Transverse colon (tissue), 4 donors: Measurements from ENCODE around the gene R3HDML. TPM values are rescaled to one million over a fixed set of nuclear protein-coding genes. Genes with fewer than 3 reads are reported as not detected.
A peak's percentile ranks its signal among the peaks of the same experiment; 100 is the strongest.
"Not testable (repeated sequence)": the region's sequence is repeated elsewhere in the genome, so short reads cannot be mapped to it uniquely, and the experiment has no call there.

Source experiments
- DNase-seq: peaks from one replicate; pipeline ENCODE4 v3.0.0-alpha.2; 2019
- H3K27ac ChIP-seq, 4 donors: fragments of 200-600 bp; sonication (generic); 2 replicates each; pipeline ENCODE4 v1.5.1; 2016 to 2018; ENCODE audit warnings: inconsistent platforms in 4 of 4
- H3K27me3 ChIP-seq: fragments of 200-600 bp; sonication (generic); 2 replicates; pipeline ENCODE4 v1.5.1; 2017; ENCODE audit warnings: inconsistent platforms
- H3K36me3 ChIP-seq, 4 donors: fragments of 200-600 bp; sonication (generic); 2 replicates each; pipeline ENCODE4 v1.5.1; 2017 to 2019; ENCODE audit warnings: inconsistent platforms in 4 of 4
- H3K4me1 ChIP-seq, 4 donors: fragments of 200-600 bp; sonication (generic); 2 replicates each; pipeline ENCODE4 v1.5.1; 2017 to 2020; ENCODE audit warnings: inconsistent platforms in 4 of 4
- H3K4me3 ChIP-seq, 4 donors: fragments of 200-600 bp; sonication (generic); 1 replicate in 1 of 4; 2 replicates in 3 of 4; pipeline versions ENCODE4 v1.5.1 to v1.6.1; 2017 to 2019; ENCODE audit warnings: inconsistent platforms in 4 of 4
- H3K9me3 ChIP-seq, 2 donors: fragments of 200-600 bp; sonication (generic); 2 replicates each; pipeline ENCODE4 v1.5.1; 2017 to 2019; ENCODE audit warnings: inconsistent platforms in 2 of 2
- CTCF ChIP-seq, 5 experiments: fragments of 200-600 bp in 3 of 5; fragments of 450-650 bp in 2 of 5; sonication (generic) in 3 of 5; IDR thresholded peaks; 1 replicate in 2 of 5; 2 replicates in 3 of 5; pipeline ENCODE4 v1.5.1; 2016 to 2017; ENCODE audit warnings: antibody characterized with exemption in 5 of 5, inconsistent platforms in 3 of 5, mild to moderate bottlenecking in 2 of 5, moderate library complexity in 1 of 5
- EP300 ChIP-seq: sonication (generic); formaldehyde crosslinking; IDR thresholded peaks from one replicate; pipeline ENCODE4 v1.6.1; 2017; ENCODE audit warnings: antibody characterized with exemption, low read depth
- POLR2A ChIP-seq: fragments of 450-650 bp; IDR thresholded peaks from one replicate; pipeline ENCODE4 v1.6.1; 2016; ENCODE audit warnings: antibody characterized with exemption, mild to moderate bottlenecking, moderate library complexity
- POLR2AphosphoS5 ChIP-seq, 3 donors: sonication (generic); formaldehyde crosslinking; IDR thresholded peaks; one replicate each; pipeline ENCODE4 v1.6.1; 2016; ENCODE audit warnings: antibody characterized with exemption in 3 of 3
- WGBS, 2 donors: methylation state at CpG; one replicate each; pipeline ENCODE4 v1.1.5; 2018; ENCODE audit warnings: low coverage in 1 of 2; 5-methylcytosine and 5-hydroxymethylcytosine counted together
- in situ Hi-C, 4 donors: fragments of 200-750 bp; cut with MboI; loops; one replicate each; pipeline versions ENCODE4 v1.15.0 to v1.15.1; 2017; ENCODE audit warnings: low sequenced_read_pairs in 3 of 4, low pct_ligation_motif_present in 1 of 4, low pct_unique_long_range_greater_than_20kb in 1 of 4
- intact Hi-C: fragments of 100-400 bp; cut with DNase I; formaldehyde crosslinking; loops from one replicate; pipeline ENCODE4 v1.15.1; 2023; ENCODE audit warnings: low total_unique reads
- total RNA-seq, 4 donors: library from RNA; depleted of rRNA; stranded (reverse); fragments of >200 nt; gene quantifications; one replicate each; pipeline ENCODE4 v1.1.0, GENCODE V29; 2016

The R3HDML gene
- total RNA-seq, 4 donors from 2014 or later = not detected

- H3K9me3 ChIP-seq = no peaks in the 10 kb centered on the region
- H3K4me3 ChIP-seq = no peak overlapping the region
- no peak for TF ChIP-seq POLR2A
- TF ChIP-seq CTCF (IDR thresholded peaks at IDR 0.05) = no peak
- TF ChIP-seq POLR2AphosphoS5 (IDR thresholded peaks at IDR 0.05) = no peak
- no peak for TF ChIP-seq EP300
- WGBS, 2 donors = 63 to 93% methylated on average over 6 to 8 of the region's 8 CpGs
- H3K4me1 ChIP-seq = peaks cover 0 to 5% (median 0%) of the 10 kb centered on the region in 4 donors
- H3K27me3 ChIP-seq = no peaks in the 10 kb centered on the region
- H3K36me3 ChIP-seq = no peaks in the 10 kb centered on the region
- H3K27ac ChIP-seq = peak overlapping the region; percentile 16 to 44 (median 27)
- no peak for DNase-seq
- in situ Hi-C loops = no loop called here
- intact Hi-C loops = no loop called here
These were observed 8.3 kb downstream of the R3HDML start for GRCh38 chr20:44345147-44345546.

GRCh38 chr20:44345941-44346340, 9.1 kb downstream of the R3HDML start:
- H3K27ac ChIP-seq = peak overlapping the region in 1 of 4 donors; percentile 34
- H3K4me3 ChIP-seq, H3K27me3 ChIP-seq, H3K9me3 ChIP-seq, DNase-seq, H3K36me3 ChIP-seq, in situ Hi-C loops, H3K4me1 ChIP-seq, intact Hi-C loops: not testable (repeated sequence)
- WGBS, 2 donors = 56 to 84% methylated on average over 2 to 10 of the region's 10 CpGs

- intact Hi-C loops (no loop called here), in situ Hi-C loops (no loop called here)
- Histone ChIP-seq H3K9me3 (no peaks in the 10 kb centered on the region), H3K27ac (no peak overlapping the region), H3K27me3 (no peaks in the 10 kb centered on the region), H3K36me3 (no peaks in the 10 kb centered on the region), H3K4me1 (peaks cover 0 to 23% (median 12%) of the 10 kb centered on the region in 4 donors), H3K4me3 (no peak overlapping the region)
- WGBS, 2 donors = 85 to 86% methylated on average over 1 to 4 of the region's 4 CpGs
- no peak for DNase-seq
- TF ChIP-seq CTCF (IDR thresholded peaks at IDR 0.05) = no peak
- no peak for TF ChIP-seq POLR2AphosphoS5 (IDR thresholded peaks at IDR 0.05)
- no peak for TF ChIP-seq POLR2A
- TF ChIP-seq EP300 = no peak
These were observed 11.4 kb downstream of the R3HDML start for GRCh38 chr20:44348168-44348659.

DNA sequence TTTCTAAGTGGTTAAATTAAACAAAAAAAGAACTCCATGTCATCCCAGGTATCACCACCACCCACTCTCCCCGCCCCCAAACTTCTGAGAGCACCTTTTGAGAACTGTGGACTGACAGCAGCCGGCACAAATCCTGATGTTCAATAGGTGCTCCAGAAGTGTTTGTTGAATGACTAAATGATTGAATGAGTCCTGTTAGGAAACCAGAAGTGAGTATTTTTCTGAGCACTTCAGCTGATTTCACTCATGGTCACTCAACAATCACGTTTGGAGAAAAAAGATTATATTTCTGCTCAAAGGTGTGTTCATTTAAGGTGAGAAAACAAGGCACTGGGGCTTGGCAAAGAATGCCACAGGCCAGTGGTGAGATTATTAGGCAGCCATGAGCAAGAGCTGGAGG, 12.5 kb downstream of the R3HDML start:
- TF ChIP-seq POLR2A = no peak
- no peak for TF ChIP-seq EP300
- no peak for TF ChIP-seq POLR2AphosphoS5 (IDR thresholded peaks at IDR 0.05)
- TF ChIP-seq CTCF (IDR thresholded peaks at IDR 0.05) = no peak
- Histone ChIP-seq H3K27me3 (no peaks in the 10 kb centered on the region), H3K4me1 (peaks cover 0 to 29% (median 12%) of the 10 kb centered on the region in 4 donors), H3K36me3 (no peaks in the 10 kb centered on the region), H3K9me3 (no peaks in the 10 kb centered on the region), H3K27ac (no peak overlapping the region), H3K4me3 (no peak overlapping the region)
- WGBS, 2 donors = 69 to 100% methylated on average over 1 to 3 of the region's 3 CpGs
- intact Hi-C loops (no loop called here), in situ Hi-C loops (no loop called here)
- no peak for DNase-seq

DNA sequence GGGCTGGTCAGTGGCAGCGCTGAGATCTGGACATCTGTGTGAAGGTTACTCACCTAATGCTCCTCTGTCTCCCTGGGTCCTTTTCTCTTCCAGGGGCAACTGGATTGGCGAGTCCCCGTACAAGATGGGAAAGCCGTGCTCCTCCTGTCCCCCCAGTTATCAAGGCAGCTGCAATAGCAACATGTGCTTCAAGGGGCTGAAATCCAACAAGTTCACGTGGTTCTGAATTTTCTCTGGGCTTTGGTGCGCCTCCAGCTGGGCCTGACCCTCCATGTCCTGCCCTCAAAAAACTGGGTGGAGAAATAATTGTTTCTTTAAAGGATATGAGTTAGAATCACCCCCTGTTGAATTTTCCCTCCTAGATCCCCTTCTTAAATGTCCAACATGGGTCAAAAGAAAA, 13.7 kb downstream of the R3HDML start:
- Histone ChIP-seq H3K9me3 (no peaks in the 10 kb centered on the region), H3K27ac (peak overlapping the region in 3 of 4 donors; percentile 89 to 95 (median 95)), H3K27me3 (no peaks in the 10 kb centered on the region), H3K4me1 (peaks cover 0 to 24% (median 12%) of the 10 kb centered on the region in 4 donors), H3K36me3 (no peaks in the 10 kb centered on the region), H3K4me3 (no peak overlapping the region)
- intact Hi-C loops = no loop called here
- DNase-seq = no peak
- in situ Hi-C loops = no loop called here
- TF ChIP-seq POLR2A (no peak), POLR2AphosphoS5 (IDR thresholded peaks at IDR 0.05) (no peak), CTCF (IDR thresholded peaks at IDR 0.05) (no peak), EP300 (no peak)
- WGBS, 2 donors = 86 to 87% methylated on average over 6 of the region's 6 CpGs
